IMR-90 (cell line): ENCODE measurements around the gene ADD1.

Experiments used
- BHLHE40 ChIP-seq: fragments of 150-350 bp; IDR thresholded peaks from 2 replicates; pipeline ENCODE4 v1.6.1; 2016; ENCODE audit warnings: mild to moderate bottlenecking, low read depth, low read length
- CHD1 ChIP-seq: IDR thresholded peaks from 2 replicates; pipeline ENCODE4 v1.6.1; 2012; ENCODE audit warnings: low read depth, low read length, improper control_type of control experiment
- FOS ChIP-seq: fragments of 150-350 bp; IDR thresholded peaks from 2 replicates; pipeline ENCODE4 v1.6.1; 2016; ENCODE audit warnings: low read depth, low read length
- MAFK ChIP-seq: IDR thresholded peaks from 2 replicates; pipeline ENCODE4 v1.6.1; 2012; ENCODE audit warnings: low read depth, low read length, improper control_type of control experiment
- MAZ ChIP-seq: IDR thresholded peaks from 2 replicates; pipeline ENCODE4 v1.6.1; 2012; ENCODE audit warnings: low read depth, mild to moderate bottlenecking, low read length, improper control_type of control experiment, moderate library complexity, borderline replicate concordance
- MXI1 ChIP-seq: IDR thresholded peaks from 2 replicates; pipeline ENCODE4 v1.6.1; 2012; ENCODE audit warnings: low read depth, mild to moderate bottlenecking, low read length, moderate library complexity, borderline replicate concordance
- POLR2A ChIP-seq: IDR thresholded peaks from 2 replicates; pipeline ENCODE4 v1.6.1; 2012; ENCODE audit warnings: mild to moderate bottlenecking, low read depth, low read length
- RAD21 ChIP-seq: IDR thresholded peaks from 2 replicates; pipeline ENCODE4 v1.6.1; 2012; ENCODE audit warnings: low read length, improper control_type of control experiment
- RCOR1 ChIP-seq: IDR thresholded peaks from 2 replicates; pipeline ENCODE4 v1.6.1; 2012; ENCODE audit warnings: mild to moderate bottlenecking, low read length, improper control_type of control experiment; ENCODE audit not compliant: insufficient replicate concordance
- RFX5 ChIP-seq: IDR thresholded peaks from 2 replicates; pipeline ENCODE4 v1.8.0; 2012; ENCODE audit warnings: low read depth, mild to moderate bottlenecking, low read length, moderate library complexity
- SMC3 ChIP-seq: fragments of 150-350 bp; IDR thresholded peaks from 2 replicates; pipeline ENCODE4 v1.6.1; 2016; ENCODE audit warnings: low read depth, mild to moderate bottlenecking, antibody characterized with exemption, low read length, moderate library complexity
- TF ChIP-seq, protein P1 (sequence below): conservative IDR thresholded peaks from 2 replicates; pipeline ENCODE4 v1.5.1; 2012; ENCODE audit warnings: mild to moderate bottlenecking, low read depth, low read length, improper control_type of control experiment
- TF ChIP-seq, protein P2 (sequence below): fragments of 150-350 bp; IDR thresholded peaks from 2 replicates; pipeline ENCODE4 v1.6.1; 2017; ENCODE audit warnings: mild to moderate bottlenecking, antibody characterized with exemption, low read length, low read depth
- TF ChIP-seq, protein P3 (sequence below): fragments of 150-350 bp; IDR thresholded peaks from 2 replicates; pipeline ENCODE4 v1.6.1; 2016; ENCODE audit warnings: low read depth, mild to moderate bottlenecking, low read length, moderate library complexity, borderline replicate concordance

DNA sequence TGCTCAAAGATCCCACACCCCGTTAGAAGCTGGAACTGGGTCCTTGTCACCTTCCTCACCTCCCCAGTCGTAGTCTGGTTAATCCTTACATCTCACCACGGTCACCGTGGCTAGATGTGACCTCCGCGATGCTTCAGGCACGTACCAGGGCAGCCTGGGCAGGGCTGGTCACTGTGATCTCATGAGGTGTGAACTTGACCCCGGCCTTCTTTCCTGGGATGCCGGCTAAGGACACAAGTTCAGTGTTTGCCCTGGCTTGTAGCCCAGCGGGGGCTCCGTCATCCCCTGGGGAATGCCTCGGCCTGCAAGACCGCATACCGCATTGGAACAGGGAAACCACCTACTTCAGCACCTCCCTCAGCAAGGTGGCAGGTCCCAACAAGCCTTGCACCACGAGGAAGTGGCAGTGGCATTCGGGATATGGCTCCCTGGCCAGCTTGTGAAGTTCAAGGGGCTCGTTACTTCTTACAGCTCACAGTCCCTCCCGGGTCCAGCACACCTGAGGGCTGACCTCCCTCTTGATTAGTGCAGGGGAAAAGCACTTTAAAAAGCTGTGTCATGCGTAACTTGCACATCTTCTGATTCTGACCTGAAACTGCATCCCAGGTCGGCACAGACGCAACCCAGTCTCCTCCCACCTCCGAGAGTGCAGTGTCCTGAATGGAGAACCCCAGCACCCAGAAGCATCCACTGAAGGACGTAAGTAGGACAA, 93.7 kb downstream of the ADD1 start:
- no peak for TF ChIP-seq CHD1
- TF ChIP-seq, protein P1, sequence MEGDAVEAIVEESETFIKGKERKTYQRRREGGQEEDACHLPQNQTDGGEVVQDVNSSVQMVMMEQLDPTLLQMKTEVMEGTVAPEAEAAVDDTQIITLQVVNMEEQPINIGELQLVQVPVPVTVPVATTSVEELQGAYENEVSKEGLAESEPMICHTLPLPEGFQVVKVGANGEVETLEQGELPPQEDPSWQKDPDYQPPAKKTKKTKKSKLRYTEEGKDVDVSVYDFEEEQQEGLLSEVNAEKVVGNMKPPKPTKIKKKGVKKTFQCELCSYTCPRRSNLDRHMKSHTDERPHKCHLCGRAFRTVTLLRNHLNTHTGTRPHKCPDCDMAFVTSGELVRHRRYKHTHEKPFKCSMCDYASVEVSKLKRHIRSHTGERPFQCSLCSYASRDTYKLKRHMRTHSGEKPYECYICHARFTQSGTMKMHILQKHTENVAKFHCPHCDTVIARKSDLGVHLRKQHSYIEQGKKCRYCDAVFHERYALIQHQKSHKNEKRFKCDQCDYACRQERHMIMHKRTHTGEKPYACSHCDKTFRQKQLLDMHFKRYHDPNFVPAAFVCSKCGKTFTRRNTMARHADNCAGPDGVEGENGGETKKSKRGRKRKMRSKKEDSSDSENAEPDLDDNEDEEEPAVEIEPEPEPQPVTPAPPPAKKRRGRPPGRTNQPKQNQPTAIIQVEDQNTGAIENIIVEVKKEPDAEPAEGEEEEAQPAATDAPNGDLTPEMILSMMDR: no peak
- TF ChIP-seq, protein P2, sequence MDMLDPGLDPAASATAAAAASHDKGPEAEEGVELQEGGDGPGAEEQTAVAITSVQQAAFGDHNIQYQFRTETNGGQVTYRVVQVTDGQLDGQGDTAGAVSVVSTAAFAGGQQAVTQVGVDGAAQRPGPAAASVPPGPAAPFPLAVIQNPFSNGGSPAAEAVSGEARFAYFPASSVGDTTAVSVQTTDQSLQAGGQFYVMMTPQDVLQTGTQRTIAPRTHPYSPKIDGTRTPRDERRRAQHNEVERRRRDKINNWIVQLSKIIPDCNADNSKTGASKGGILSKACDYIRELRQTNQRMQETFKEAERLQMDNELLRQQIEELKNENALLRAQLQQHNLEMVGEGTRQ: no peak
- TF ChIP-seq RAD21: no peak
- no peak for TF ChIP-seq POLR2A
- no peak for TF ChIP-seq FOS
- TF ChIP-seq MAZ: no peak
- no peak for TF ChIP-seq MAFK
- TF ChIP-seq MXI1: no peak
- no peak for TF ChIP-seq RFX5
- TF ChIP-seq BHLHE40: no peak
- no peak for TF ChIP-seq SMC3
- TF ChIP-seq, protein P3, sequence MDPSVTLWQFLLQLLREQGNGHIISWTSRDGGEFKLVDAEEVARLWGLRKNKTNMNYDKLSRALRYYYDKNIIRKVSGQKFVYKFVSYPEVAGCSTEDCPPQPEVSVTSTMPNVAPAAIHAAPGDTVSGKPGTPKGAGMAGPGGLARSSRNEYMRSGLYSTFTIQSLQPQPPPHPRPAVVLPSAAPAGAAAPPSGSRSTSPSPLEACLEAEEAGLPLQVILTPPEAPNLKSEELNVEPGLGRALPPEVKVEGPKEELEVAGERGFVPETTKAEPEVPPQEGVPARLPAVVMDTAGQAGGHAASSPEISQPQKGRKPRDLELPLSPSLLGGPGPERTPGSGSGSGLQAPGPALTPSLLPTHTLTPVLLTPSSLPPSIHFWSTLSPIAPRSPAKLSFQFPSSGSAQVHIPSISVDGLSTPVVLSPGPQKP: no peak
- no peak for TF ChIP-seq RCOR1
